GM21786 (cell line): ENCODE data around the gene PTPRD.

Experiments used
- ATAC-seq: cut with Tn5 transposase; IDR thresholded peaks from one replicate; pipeline ENCODE4 v1.9.1; 2021; ENCODE audit not compliant: unreplicated experiment

The PTPRD gene

GRCh38 chr9:10208691-10209069 lies 404.1 kb downstream of the PTPRD start:
- no peak for ATAC-seq

DNA sequence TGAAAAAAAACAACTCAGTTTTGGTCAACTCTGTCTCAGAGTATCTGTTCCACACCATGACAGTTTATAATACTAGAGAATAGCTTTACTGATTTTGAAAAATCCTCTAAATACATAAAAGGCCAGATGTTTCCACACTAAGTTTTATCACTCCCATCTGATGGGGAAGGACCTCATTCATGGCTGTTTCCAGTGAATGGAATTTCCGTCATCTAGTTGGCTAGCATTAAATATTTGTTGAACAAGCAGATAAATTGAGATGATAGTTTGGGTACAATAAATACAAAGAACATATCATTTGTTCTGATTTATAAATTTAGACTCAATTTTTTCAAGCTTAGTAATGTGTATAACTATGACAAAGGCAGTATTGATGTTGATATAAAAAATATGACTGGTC lies 408.5 kb downstream of the PTPRD start:
- no peak for ATAC-seq

DNA sequence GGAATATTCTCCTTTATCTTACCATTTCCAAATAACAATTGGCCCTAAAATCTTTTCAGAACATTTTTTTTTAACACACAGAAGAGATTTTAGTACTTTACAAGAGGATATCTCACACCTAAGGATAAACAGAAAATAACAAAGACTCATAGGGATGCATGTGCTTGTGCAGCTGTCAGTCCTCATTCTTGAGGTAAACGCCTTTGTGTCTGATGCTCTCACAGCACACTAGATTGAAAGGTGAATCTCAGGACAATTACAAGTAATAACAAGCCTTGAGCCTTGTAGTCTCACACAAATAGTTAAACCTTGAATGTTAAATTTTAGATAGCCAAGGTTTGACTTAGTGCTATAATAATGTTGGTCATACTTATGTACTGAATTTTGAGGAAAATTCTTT lies 439.2 kb downstream of the PTPRD start:
- ATAC-seq = no peak

GRCh38 chr9:10172476-10172875 lies 440.3 kb downstream of the PTPRD start:
- ATAC-seq = no peak

DNA sequence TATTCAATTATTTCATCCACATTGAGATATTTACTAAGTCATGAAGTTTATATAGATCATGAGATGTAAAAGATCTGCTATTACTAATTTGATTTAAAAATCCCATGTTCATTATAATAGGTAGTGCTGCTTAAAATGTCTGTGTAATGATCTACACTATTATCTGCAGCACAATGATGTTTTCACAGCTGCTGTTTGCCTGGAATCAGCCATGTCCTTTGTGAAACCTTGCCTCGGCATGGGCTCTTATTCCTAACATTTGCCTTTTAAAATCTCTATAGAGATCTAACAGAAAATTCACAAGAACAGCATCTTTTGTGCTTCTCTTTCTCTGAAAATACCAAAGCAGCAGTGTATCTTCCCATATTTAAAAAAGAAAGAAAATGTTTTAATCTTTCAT lies 444.6 kb downstream of the PTPRD start:
- ATAC-seq = no peak

GRCh38 chr9:10148796-10149195 lies 464.0 kb downstream of the PTPRD start:
- ATAC-seq = no peak

- no peak for ATAC-seq
Measured at GRCh38 chr9:10146517-10147331, 466.1 kb downstream of the PTPRD start.

- no peak for ATAC-seq
Measured at GRCh38 chr9:10144355-10144754, 468.4 kb downstream of the PTPRD start.

GRCh38 chr9:10135553-10135952 lies 477.2 kb downstream of the PTPRD start:
- no peak for ATAC-seq

- no peak for ATAC-seq
Measured at GRCh38 chr9:10134266-10134665, 478.5 kb downstream of the PTPRD start.

GRCh38 chr9:10130061-10130675 lies 482.6 kb downstream of the PTPRD start:
- no peak for ATAC-seq

DNA sequence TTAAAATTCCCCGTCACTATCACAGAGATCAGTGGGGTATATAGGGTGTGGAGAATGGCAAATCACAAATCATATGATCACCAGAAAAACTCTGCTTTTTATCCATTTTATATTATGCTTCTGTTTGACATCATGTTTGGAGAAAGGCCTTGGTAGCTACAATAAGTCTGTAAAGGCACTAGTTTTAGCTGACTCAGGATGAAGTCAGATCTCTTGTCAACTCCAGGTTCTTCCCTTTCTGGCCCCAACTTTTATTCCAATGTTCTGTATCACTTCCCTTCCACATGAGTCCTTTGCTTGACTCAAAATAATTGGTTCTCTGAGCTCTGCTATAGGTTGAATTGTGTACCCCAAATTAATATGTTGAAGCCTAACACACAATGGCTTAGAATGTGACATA lies 484.9 kb downstream of the PTPRD start:
- no peak for ATAC-seq

DNA sequence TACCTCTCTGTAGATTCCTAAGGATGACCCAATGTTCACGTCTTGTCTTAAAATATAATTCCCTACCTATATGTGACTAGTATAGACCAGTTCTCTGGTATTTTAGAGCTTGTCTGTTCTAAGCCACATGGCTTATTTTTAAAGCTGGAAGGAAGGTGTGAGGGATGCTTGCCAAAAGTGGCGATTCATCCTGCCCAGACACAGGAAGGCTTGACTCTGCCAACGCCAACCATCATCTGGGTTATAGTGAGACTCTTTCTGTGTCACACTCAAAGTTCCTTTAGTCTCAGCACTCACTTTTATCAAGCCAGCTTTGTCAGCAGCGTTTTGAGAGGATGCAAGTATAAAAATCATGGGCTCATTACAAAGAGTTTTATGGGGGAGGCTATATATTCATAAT lies 500.0 kb downstream of the PTPRD start:
- no peak for ATAC-seq

GRCh38 chr9:10112070-10112469 lies 500.7 kb downstream of the PTPRD start:
- no peak for ATAC-seq

DNA sequence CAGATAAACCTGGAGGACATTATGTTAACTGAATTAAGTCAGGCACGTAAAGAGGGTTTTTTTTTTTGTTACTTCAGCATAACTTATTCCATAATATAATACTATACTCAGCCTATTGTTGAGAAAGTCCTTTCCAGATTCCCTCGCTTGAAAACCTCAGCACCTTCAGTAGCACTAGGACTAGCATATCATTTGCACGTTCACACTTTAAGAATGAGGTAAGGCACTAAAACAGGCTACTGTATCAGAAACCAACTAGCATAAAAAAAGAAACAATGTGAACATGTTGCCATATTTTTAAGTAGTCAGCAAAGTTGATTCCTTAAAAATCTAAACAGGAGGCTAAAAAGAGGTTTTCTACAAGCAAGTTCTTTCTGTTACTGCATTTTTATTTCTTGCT lies 504.0 kb downstream of the PTPRD start:
- no peak for ATAC-seq

- ATAC-seq = no peak
Measured at GRCh38 chr9:10104774-10105173, 508.0 kb downstream of the PTPRD start.

GRCh38 chr9:10095208-10095607 lies 517.6 kb downstream of the PTPRD start:
- no peak for ATAC-seq

- ATAC-seq = no peak
Measured at GRCh38 chr9:10094563-10094962, 518.2 kb downstream of the PTPRD start.

- no peak for ATAC-seq
Measured at GRCh38 chr9:10080012-10080411, 532.8 kb downstream of the PTPRD start.

DNA sequence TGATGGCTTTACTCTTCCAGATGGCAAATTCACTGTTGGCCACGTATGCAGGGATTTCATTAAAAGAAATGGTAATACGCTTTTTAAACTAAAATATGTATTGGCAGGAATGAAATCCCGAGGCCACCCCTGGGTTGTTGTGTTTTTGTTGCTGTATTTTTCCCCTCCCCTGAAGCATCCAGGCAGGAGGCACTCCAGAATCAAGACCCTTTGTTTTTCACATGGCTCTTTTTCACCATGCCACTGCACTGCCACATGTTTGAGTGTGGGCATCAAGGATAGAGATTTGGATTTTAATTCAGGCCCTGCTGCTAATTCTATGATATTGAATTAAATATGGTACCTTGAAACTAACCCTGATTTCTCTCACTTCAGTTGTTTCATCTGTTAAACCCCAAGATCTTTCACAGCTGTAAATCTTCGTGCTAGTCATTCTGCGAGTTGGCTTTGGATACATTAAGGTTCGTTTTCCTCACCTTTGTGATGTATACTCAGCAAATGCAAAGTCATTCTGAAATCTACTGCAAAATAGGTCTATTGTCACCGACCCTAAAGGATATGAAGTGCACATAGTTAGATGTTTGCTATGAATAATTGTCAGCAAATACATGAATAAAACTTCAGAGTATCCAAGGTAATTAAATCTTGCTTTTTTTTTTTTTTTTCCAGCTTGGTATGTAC lies 533.4 kb downstream of the PTPRD start:
- peak; percentile 49 for ATAC-seq

- no peak for ATAC-seq
Measured at GRCh38 chr9:10071579-10071978, 541.2 kb downstream of the PTPRD start.
